T-helper 2 cell treated with Interferon-gamma antibody and Interleukin-4, amounts not matched to agents 5 μg/mL and 100 μg/mL, for 36 hours (primary cell): Measurements from ENCODE around the gene ZFYVE28.
"Not testable (repeated sequence)": the region's sequence is repeated elsewhere in the genome, so short reads cannot be mapped to it uniquely, and the experiment has no call there.

Experiments used
- DNase-seq: peaks from one replicate; pipeline ENCODE4 v3.0.0; 2021; ENCODE audit warnings: low spot score
- H3K27ac Mint-ChIP-seq: one replicate; pipeline ENCODE4 v1.8.0; 2021; ENCODE audit warnings: mild to moderate bottlenecking, mixed read lengths
- H3K27me3 Mint-ChIP-seq: one replicate; pipeline ENCODE4 v1.8.0; 2021; ENCODE audit warnings: low read depth, mixed read lengths
- H3K36me3 Mint-ChIP-seq: one replicate; pipeline ENCODE4 v1.8.0; 2021; ENCODE audit warnings: low read depth, mixed read lengths
- H3K4me1 Mint-ChIP-seq: one replicate; pipeline ENCODE4 v1.8.0; 2021; ENCODE audit warnings: low read depth, mixed read lengths
- H3K4me3 Mint-ChIP-seq: one replicate; pipeline ENCODE4 v1.8.0; 2022; ENCODE audit warnings: mild to moderate bottlenecking, moderate library complexity, mixed read lengths
- H3K9me3 Mint-ChIP-seq: one replicate; pipeline ENCODE4 v1.8.0; 2021; ENCODE audit warnings: mixed read lengths

Gene ZFYVE28

DNA sequence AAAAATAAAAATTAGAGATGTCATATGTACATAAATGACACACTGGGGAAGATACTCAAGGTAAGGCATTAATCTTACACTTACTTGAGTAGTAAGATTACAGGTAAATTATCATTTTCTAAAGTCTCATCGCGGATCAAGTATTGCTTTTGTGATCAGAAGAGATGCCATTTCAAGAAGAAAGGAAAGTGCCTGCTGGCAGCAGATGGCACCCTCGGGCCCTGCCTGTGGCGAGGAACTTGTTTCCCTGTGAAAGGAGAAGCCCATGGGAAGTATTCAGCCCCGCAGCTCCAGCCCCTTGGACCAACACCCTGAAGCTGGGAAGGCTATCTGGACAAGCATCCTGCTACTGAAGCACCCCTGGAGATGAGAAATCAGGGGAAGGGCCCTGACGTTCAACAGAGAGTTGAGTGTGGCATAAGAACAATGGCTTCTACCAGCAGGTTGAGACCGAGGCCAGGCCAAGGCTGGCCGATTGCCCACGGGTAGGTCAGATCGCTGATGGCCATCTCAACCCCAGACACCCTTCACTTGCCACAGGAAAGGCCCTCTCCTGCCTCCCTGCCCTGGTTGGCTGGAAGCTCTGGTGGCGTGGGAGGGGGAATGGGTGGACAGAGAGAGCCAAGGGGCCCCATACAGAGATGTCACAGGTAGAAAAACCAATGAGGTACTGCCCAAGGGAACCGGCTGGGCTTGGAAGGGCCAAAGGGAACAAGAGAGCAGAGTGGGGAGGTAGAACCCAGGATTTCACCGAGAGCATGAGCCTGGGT, 137.7 kb downstream of the ZFYVE28 start:
- Mint-ChIP-seq H3K27me3 (no peaks in the 10 kb centered on the region), H3K9me3 (no peaks in the 10 kb centered on the region), H3K4me1 (peaks cover 29% of the 10 kb centered on the region), H3K27ac (peak overlapping the region; percentile 83), H3K36me3 (peaks cover 2% of the 10 kb centered on the region), H3K4me3 (no peak overlapping the region)
- DNase-seq, result no peak

DNA sequence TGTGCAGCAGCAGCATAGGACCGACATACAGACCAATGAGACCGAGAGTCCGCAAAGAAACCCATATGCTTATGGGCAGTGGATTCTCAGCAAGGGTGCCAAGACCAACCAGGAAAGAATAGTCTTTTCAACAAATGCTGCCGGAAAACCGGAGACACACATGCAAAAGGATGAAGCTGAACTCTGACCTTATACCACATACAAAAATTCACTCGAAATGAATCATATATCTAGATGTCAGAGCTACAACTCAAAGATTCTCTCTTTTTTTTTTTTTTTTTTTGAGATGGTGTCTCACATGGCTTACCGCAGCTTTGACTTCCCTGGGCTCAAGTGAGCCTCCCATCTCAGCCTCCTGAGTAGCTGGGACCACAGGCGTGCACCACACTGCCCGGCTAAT, 140.5 kb downstream of the ZFYVE28 start:
- no peak for DNase-seq
- Mint-ChIP-seq H3K36me3 (no peaks in the 10 kb centered on the region), H3K27ac (no peak overlapping the region), H3K4me1 (peaks cover 21% of the 10 kb centered on the region), H3K27me3 (no peaks in the 10 kb centered on the region), H3K4me3 (no peak overlapping the region), H3K9me3 (no peaks in the 10 kb centered on the region)

DNA sequence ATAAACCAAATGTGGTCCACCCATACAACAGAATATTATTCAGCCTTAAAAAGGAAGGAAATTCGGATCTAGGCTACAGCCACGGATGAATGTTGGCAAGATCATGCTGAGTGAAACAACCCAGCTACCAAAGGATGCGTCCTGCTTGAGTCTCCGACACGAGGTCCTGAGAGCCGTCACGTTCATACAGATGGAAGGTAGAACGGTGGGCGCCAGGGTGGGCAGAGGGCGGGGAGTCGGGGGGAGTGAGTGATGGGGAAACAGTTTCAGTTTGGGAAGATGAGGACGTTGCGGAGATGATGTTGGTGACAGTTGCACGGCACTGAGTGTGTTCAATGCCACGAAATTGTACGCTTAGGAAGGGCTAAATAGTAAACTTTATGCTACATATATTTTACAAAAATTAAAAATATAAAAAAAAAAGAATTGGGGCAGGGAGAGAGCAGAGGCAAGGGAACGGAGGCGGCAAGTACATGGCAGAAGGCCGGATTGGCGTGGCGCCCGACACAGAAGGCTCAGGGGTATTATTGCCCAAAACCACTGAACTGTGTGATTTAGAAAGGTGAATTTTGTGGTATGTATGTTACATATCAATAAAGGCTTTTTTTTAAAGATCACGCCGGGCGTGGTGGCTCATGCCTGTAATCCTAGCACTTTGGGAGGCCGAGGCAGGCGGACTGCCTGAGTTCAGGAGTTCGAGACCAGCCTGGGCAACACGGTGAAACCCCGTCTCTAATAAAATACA, 141.7 kb downstream of the ZFYVE28 start:
- H3K4me1 Mint-ChIP-seq, result peaks cover 11% of the 10 kb centered on the region
- H3K36me3 Mint-ChIP-seq, result no peaks in the 10 kb centered on the region
- H3K4me3 Mint-ChIP-seq, result no peak overlapping the region
- DNase-seq, result no peak
- no peaks in the 10 kb centered on the region for H3K27me3 Mint-ChIP-seq
- no peak overlapping the region for H3K27ac Mint-ChIP-seq
- no peaks in the 10 kb centered on the region for H3K9me3 Mint-ChIP-seq

DNA sequence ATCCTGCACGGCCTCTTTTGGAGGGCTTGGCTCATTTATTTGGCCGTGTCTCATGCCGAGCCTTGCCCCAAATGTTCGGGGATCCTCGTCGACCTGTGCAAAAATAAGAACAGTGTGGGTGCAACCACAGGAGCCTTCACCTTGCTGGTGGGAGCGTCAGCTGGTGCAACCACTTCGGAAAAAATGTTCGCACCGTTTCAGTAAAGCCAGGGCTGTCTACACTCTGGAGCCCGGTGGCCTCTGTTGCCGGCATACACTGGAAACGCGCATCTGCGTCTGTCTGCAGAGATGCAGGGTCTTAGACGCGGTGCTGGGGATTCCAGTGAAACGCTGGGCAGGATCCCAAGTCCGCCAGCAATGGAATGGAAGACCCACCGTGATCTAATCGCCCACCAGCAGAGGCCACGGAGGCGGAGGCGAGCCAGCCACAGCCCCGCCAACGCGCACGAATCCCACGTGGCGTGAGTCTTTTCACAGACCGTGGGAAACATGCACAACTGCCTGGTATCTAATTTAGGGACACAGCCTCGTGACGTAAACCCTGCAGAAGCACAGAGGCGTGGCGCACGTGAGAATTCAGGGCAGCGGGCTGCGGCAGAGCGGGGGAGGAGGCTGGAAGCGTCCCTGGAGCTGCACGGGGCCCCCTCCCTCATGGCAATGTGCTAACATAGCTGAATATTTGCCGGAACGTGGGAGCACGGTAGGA, 142.7 kb downstream of the ZFYVE28 start:
- no peaks in the 10 kb centered on the region for H3K9me3 Mint-ChIP-seq
- DNase-seq, result no peak
- no peak overlapping the region for H3K27ac Mint-ChIP-seq
- no peaks in the 10 kb centered on the region for H3K36me3 Mint-ChIP-seq
- H3K4me3 Mint-ChIP-seq, result no peak overlapping the region
- no peaks in the 10 kb centered on the region for H3K27me3 Mint-ChIP-seq
- peaks cover 3% of the 10 kb centered on the region for H3K4me1 Mint-ChIP-seq

DNA sequence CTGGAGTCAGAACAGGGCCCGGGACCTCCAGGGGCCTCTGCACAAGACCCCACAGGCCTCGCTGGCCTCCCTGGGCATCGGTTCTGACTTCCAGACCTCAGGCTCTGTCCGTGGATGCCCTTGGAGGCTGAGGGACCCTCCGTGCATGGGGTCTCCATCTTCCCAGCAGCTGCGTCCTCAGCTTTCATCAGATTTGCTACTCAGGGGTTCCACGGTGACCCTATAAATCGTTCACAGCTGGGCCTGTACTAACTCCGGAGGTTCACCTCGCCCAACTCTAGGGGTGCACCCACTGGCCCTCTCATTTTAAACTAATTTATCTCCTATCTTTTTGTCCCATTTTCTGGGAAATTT, 143.4 kb downstream of the ZFYVE28 start:
- not testable (repeated sequence) for H3K9me3 Mint-ChIP-seq, H3K4me3 Mint-ChIP-seq, H3K27ac Mint-ChIP-seq, DNase-seq, H3K36me3 Mint-ChIP-seq, H3K27me3 Mint-ChIP-seq, H3K4me1 Mint-ChIP-seq

DNA sequence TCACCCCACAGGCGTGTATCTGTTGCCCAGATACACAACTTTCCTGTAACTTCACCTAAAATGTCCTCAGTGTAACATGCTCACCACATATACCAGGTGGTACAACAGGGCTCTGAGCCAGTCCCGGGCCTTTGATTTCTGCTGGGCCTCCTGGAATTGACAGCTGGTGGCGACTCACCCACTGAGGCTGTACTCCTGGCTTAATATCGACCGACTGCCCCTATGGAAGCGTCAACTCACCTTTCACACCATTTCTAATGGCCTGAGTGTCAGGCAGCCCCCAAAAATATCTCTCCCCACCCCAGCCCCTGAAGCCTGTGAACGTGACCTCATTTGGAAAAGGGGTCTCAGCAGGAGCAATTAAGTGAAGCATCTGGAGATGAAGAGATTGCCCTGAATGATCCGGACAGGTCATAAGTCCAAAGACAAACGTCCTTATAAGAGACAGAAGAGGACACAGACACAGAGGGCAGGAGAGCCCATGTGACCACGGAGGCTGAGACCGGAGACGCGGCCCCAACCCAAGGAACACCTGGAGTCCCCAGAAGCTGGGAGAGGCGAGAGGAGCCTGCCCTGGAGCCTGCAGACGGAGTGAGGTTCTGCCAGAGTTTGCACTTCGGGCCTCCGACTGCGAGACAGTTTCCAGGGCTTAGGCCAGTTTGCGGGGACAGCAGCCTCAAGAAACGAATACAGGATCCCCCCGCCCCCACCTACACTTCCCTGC, 144.0 kb downstream of the ZFYVE28 start:
- no peaks in the 10 kb centered on the region for H3K4me1 Mint-ChIP-seq

DNA sequence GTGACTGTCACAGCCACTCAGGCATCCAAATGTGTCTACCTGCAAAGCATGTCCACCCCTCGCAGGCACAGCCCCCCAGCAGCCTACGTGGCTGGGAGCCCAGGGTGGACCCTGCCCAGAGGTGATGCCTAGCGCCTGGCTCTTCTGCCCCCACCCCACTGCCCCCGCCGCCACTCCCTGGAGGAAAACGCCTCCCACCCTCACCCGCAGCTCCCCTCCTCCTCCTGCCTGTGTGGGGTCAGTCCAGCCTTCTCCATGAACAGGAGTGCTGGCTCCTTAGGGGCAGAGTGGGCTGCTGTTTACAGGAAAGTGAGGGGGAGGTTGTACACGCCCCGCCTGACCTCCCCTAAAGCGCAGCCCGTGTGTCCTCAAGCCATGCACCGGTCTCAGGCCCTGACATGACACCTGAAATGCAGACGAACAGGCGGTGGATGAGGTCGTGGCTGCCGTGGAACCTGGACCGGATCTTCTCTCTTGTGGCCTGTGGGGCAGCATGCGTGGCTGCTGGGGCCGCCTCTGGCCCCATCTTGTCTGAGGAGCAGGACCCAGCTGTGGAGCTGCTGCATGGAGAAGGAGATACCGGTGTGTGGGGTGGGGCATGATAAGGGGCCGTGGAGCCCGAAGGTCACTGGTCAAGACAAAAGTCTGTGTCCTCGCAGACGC, 144.7 kb downstream of the ZFYVE28 start:
- H3K27me3 Mint-ChIP-seq, result no peaks in the 10 kb centered on the region
- H3K36me3 Mint-ChIP-seq, result no peaks in the 10 kb centered on the region
- DNase-seq, result no peak
- H3K9me3 Mint-ChIP-seq, result no peaks in the 10 kb centered on the region
- H3K4me1 Mint-ChIP-seq, result no peaks in the 10 kb centered on the region
- no peak overlapping the region for H3K4me3 Mint-ChIP-seq
- H3K27ac Mint-ChIP-seq, result no peak overlapping the region

More for the DNA sequence above, 144.0 kb downstream of the ZFYVE28 start:
- Mint-ChIP-seq H3K36me3 (no peaks in the 10 kb centered on the region), H3K27ac (no peak overlapping the region), H3K4me3 (no peak overlapping the region), H3K9me3 (no peaks in the 10 kb centered on the region), H3K27me3 (no peaks in the 10 kb centered on the region)
- DNase-seq, result no peak

DNA sequence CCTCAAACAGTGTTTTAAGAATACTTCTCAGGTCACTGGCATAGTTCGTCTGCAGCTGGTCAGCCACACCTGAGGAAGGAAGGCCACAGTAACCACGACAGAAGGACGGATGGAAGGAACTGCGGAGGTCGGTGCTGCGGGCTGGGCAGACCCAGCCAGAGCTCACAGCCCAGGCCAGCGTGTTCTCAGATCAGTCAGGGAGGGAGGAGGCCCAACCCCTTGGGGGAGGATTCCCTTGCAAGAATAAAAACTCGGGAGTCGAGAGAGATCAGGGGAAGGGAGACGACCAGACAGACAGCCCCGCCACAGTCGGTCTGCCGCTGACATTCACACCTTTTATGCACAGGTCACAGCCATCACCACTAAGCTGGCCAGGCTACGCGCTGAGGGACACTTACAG, 145.2 kb downstream of the ZFYVE28 start:
- Mint-ChIP-seq H3K4me1 (no peaks in the 10 kb centered on the region), H3K4me3 (no peak overlapping the region), H3K27ac (no peak overlapping the region), H3K9me3 (no peaks in the 10 kb centered on the region), H3K36me3 (no peaks in the 10 kb centered on the region), H3K27me3 (no peaks in the 10 kb centered on the region)
- DNase-seq, result no peak

DNA sequence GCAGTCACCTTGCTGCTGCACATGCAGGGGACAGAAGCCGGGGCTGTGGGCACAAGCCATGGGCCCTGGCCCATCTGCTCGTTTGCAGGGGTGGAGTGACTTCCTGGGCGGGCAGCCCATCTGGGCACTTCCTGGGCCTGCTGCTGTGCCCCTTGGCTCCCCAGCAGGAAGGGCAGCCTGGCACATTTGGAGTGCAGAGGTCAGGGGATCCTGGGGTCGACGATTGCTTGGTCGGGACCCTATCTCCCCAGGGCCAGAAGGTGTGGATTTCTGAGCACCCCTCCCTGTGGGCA, 145.7 kb downstream of the ZFYVE28 start:
- no peak for DNase-seq
- Mint-ChIP-seq H3K27ac (no peak overlapping the region), H3K27me3 (no peaks in the 10 kb centered on the region), H3K36me3 (no peaks in the 10 kb centered on the region), H3K4me1 (no peaks in the 10 kb centered on the region), H3K9me3 (no peaks in the 10 kb centered on the region), H3K4me3 (no peak overlapping the region)

DNA sequence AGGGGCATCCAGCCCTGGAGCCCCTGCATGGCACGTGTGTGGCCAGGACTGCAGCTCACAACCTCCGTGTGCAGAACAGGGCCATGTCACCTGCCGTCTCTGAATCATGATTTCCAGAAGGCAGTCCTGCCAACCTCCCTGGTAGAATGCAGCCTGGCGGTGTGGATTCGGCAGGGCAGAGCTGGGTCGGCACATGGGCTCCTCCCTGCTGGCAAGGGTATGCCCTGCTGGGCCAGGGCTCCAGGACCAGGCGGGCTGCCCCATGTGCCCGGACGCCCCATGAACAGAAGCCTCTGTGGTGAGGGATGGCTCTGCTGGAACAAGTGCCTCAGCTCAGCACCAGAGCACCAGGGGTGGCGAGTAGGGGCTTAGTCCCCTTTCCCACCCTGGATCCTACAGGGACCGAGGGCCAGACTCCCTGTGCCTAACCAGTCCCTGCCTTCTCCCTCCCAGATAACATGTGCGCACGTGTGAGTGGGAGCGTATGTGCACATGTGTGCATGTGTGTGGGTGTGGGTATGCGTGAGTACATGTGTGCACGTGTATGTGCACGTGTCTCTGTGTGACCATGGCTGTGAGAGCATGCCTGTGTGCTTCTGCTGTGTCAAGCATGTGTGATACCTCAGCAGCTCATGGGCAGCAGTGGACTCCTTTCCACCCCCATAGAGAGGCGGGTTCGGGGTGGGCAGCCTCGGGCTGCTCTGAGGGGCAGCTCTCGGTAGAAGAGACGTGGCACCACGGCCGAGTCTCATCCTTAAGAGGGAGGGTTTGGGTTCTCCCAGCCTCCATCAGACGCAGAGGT, 146.2 kb downstream of the ZFYVE28 start:
- no peak overlapping the region for H3K27ac Mint-ChIP-seq
- no peak for DNase-seq
- H3K4me1 Mint-ChIP-seq, result no peaks in the 10 kb centered on the region
- H3K9me3 Mint-ChIP-seq, result no peaks in the 10 kb centered on the region
- no peak overlapping the region for H3K4me3 Mint-ChIP-seq
- no peaks in the 10 kb centered on the region for H3K36me3 Mint-ChIP-seq
- no peaks in the 10 kb centered on the region for H3K27me3 Mint-ChIP-seq

DNA sequence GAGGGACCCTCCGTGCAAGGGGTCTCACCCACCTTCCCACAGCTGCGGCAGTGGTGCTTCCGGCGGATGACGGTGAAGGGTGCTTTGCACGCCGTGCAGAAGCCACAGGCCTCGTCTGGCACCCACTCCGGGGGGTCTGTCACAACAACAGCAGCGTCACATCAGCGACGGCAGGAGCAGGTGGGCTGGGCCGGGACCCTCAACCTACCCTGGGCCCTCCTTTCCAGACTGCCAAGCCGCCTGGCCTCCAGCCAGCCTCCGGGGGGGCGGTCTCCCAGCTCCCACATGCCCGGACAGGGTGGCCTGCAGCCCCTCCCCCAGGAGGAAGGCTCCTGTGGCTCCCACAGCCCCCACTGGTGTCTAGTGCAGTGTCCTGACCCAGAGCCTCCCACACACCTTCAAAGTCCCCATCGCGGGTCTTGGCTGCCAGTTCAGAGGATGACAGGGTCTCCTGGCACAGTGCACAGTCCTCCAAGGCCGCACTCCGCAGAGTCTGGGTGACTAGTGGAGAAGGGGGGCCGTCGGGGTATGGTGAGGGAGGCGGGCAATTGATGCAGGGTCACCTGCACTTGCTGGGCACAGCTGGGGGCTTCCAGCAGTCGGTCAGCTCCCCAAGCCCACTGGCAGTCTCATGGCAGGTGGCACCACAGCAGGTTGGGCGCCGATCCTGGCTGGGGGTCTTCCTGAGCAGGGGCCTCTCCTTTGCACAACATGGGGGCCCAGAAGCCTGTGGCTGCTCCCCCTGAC, 147.0 kb downstream of the ZFYVE28 start:
- H3K36me3 Mint-ChIP-seq, result no peaks in the 10 kb centered on the region
- no peak overlapping the region for H3K4me3 Mint-ChIP-seq
- no peak overlapping the region for H3K27ac Mint-ChIP-seq
- H3K4me1 Mint-ChIP-seq, result no peaks in the 10 kb centered on the region
- no peaks in the 10 kb centered on the region for H3K27me3 Mint-ChIP-seq
- no peak for DNase-seq
- no peaks in the 10 kb centered on the region for H3K9me3 Mint-ChIP-seq

DNA sequence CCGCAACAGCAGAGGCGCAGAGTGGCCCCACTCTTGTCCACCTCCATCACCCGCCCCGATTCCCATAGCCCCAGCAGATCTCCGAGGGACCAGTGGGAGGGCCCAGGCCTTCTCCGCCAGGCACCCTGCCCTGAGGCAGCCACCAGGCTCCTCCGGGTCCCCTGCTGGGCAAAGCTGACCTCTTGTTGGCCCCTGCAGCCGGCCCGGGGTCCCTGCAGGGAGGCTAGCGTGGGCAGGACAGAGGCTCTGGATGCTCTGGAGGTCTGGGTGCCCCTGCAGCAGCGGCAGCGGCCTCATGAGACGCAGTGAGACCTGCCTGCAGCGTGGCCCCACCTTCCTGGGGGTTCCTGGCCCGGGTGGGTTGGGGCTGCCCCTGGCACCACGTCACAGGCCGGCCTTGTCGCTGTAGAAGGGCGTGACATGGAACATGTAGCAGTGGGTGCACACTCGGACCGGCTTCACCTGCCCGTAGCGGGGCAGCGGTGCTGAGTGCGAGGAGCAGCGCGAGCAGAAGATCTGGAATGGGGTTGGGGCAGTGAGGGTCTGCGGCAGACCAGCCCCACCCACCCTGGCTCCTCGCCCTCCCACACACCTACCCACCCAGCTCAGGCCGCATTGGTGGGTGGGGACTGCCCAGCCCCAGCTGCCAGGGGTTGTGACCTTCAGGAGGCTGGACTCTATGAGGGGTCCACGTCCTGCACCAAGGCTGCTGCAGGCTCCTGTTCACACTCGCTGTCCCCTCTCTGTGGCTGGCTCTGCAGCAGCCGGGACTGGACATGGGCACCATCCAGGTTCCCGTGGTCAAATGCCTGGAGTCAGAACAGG, 147.9 kb downstream of the ZFYVE28 start:
- DNase-seq, result no peak
- Mint-ChIP-seq H3K27ac (no peak overlapping the region), H3K4me3 (no peak overlapping the region)

More for the DNA sequence above, 147.9 kb downstream of the ZFYVE28 start:
- no peaks in the 10 kb centered on the region for H3K4me1 Mint-ChIP-seq
- no peaks in the 10 kb centered on the region for H3K9me3 Mint-ChIP-seq
- no peaks in the 10 kb centered on the region for H3K36me3 Mint-ChIP-seq
- H3K27me3 Mint-ChIP-seq, result no peaks in the 10 kb centered on the region
